ENCODE data around the gene PDP2.

GRCh38 chr16:66891797-66892196, 11.5 kb downstream of the PDP2 start:
- TF ChIP-seq POLR2A (IDR thresholded peaks at IDR 0.05) = no peak
- TF ChIP-seq, protein P1, sequence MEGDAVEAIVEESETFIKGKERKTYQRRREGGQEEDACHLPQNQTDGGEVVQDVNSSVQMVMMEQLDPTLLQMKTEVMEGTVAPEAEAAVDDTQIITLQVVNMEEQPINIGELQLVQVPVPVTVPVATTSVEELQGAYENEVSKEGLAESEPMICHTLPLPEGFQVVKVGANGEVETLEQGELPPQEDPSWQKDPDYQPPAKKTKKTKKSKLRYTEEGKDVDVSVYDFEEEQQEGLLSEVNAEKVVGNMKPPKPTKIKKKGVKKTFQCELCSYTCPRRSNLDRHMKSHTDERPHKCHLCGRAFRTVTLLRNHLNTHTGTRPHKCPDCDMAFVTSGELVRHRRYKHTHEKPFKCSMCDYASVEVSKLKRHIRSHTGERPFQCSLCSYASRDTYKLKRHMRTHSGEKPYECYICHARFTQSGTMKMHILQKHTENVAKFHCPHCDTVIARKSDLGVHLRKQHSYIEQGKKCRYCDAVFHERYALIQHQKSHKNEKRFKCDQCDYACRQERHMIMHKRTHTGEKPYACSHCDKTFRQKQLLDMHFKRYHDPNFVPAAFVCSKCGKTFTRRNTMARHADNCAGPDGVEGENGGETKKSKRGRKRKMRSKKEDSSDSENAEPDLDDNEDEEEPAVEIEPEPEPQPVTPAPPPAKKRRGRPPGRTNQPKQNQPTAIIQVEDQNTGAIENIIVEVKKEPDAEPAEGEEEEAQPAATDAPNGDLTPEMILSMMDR (IDR thresholded peaks at IDR 0.05) = no peak

Measured in body of pancreas (tissue), 4 donors.